ENCODE measurements around the gene AADACL3.

DNA sequence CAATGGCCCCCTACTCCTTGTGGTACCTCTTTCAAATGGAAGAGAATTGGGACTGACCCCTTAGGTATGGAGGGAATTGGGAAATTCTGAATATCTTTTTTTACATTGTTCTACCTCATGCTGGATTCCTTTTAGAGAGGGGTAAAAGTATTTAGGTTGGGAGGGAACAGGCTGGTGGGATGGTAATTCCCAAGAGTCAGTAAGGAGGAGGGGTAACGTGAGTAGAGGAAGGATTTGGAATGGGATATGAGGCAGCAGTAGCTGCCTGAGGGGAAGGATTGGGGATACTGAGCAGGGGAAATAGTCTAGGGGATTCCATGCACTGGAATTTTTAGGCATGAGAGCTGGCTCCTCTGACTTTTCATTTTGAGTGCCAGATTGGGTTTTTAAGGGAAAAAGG lies 3.8 kb upstream of the AADACL3 start:
- TF ChIP-seq, protein P1, sequence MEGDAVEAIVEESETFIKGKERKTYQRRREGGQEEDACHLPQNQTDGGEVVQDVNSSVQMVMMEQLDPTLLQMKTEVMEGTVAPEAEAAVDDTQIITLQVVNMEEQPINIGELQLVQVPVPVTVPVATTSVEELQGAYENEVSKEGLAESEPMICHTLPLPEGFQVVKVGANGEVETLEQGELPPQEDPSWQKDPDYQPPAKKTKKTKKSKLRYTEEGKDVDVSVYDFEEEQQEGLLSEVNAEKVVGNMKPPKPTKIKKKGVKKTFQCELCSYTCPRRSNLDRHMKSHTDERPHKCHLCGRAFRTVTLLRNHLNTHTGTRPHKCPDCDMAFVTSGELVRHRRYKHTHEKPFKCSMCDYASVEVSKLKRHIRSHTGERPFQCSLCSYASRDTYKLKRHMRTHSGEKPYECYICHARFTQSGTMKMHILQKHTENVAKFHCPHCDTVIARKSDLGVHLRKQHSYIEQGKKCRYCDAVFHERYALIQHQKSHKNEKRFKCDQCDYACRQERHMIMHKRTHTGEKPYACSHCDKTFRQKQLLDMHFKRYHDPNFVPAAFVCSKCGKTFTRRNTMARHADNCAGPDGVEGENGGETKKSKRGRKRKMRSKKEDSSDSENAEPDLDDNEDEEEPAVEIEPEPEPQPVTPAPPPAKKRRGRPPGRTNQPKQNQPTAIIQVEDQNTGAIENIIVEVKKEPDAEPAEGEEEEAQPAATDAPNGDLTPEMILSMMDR (IDR thresholded peaks at IDR 0.05; ENCODE audit: low read length) = no peak
- TF ChIP-seq EZH2phosphoT487 (IDR thresholded peaks at IDR 0.05; ENCODE audit: low read length) (no peak), EZH2 (optimal IDR thresholded peaks at IDR 0.05; ENCODE audit: low read depth, low read length) (no peak)

All from MM.1S (cell line).